Measurements from ENCODE around the gene CPLX1.
A peak's percentile ranks its signal among the peaks of the same experiment; 100 is the strongest.

The CPLX1 gene

DNA sequence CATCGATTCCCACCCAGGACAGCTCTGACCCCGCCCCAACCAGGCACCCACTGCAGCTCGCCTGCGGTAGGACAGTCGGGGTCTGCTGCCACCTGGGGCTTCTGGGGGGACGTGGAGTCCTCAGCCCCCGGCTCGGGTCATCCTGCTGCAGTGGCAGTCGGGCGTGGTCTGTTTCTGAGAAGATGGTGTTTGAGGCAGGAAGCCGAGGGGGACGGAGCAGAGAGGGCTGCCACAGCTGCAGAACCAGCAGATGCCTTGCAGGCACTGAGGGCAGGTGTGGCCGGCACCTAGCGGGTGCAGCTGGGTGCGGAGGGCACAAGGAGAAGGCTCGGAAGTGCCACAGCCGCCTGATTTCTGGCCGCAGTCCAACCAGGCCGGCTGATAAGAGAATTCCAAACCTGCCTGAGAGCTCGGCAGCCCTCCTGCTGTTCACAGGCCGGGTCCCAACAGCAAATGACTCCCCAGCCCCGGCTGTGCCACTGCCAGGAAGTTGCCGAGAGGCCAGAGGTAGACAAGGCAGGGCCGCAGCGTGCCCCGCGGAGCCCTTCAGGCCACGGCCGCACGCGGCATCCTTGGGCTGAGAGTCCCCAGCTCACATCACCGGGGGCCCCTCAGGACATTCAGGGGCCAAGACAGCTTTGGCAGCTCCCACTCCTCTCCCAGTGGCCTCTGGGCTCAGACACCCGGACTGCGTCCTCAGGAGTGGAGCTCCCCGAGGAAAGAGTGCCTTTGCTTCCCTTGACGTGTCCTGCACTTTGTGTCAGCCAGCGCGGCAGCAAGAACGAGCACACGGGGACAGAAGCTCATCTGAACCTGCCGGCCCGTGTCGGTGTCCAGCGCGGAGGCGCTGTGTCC, 9.4 kb upstream of the CPLX1 start:
- no peak for DNase-seq (ENCODE audit: low read depth)
- no peak overlapping the region for H3K4me3 ChIP-seq (ENCODE audit: low read depth, low read length)

DNA sequence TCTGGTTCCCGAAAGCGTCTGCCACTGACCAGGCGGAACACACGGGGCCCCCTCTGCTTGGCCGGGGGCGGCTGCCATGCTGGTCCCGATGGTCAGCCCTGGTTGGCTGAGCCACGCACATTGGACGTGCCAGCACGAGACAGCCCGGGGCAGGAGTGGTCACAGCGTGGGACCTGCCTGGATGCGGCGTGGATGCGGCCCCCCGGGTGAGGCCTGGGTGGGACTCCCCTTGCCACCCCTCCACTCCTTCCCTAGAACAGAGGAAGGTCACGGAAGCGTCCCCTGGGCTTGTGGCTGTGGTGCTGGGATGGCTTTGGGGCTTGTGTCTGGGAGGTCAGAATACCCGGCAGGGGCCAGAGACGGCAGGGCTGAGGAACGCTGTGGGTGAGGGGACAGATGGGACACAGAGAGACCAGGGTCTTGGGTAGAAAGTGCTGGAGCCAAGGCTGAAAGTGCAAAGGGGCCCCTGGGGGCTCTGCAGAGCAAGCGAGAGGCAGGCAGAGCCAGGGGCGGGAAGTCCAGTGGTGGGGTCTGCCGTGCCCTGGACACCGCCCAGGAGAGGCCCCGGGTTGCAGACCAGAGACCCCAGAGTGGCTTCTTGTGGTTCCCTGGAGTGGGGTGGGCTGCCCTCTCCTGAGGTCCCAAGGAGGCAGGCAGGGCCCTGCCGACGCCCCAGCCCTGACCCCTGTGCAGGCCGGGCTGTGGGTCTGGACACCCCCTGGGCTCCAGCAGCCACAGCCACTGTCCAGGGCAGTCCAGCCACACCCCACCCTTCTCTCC, 8.6 kb upstream of the CPLX1 start:
- no peak for DNase-seq (ENCODE audit: low read depth)
- H3K4me3 ChIP-seq (ENCODE audit: low read depth, low read length): no peak overlapping the region

DNA sequence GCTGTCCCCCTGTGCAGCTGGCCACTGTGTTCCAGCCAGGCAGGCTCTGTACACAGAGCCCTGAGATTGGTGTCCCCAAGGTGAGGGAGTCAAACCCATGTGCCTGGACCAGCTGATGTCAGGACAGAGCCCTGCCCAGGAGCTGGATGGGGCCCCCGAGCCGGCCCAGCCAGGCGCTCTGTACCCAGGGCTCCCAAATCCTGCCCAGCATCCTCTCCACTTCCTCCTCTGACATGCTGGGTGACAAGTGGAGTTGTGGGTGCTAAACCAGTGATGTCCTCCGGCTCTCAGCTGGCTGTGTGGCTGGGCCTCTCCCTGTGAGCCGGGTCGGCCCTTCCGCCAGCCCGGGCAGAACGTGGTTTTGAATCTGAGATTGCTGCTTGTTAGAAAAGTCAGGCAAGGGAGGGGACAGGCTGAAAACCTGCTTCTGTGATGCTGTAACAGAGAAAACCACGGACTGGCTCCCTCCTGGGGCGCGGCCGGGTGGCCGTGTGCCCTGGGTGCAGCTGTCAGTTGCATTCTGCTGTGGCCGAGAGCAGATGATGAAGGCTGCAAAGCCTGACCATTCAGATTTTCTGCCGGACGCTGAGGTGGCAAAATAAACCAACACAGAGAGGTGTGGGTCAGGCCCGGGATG, 7.9 kb upstream of the CPLX1 start:
- no peak overlapping the region for H3K4me3 ChIP-seq (ENCODE audit: low read depth, low read length)
- DNase-seq (ENCODE audit: low read depth): no peak

DNA sequence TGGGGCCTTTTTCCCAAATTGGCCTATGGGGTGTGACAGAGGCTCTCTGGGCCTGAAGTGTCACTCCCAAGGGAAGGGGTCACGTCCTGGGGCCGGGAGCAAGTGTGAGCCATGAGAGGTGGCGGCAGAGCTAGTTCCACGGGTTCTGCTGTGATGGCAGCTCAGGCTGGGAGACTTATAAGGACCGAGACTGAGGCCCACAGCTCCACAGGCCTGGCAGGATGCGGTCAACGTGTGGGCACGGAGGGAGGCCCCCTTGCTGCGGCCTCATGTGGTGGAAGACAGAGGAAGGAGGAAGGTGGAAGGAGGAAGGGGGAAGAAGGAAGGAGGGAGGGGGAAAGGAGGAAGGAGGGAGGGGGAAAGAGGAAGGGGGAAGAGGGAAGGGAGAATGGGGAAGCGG, 7.2 kb upstream of the CPLX1 start:
- no peak overlapping the region for H3K4me3 ChIP-seq (ENCODE audit: low read depth, low read length)
- no peak for DNase-seq (ENCODE audit: low read depth)

DNA sequence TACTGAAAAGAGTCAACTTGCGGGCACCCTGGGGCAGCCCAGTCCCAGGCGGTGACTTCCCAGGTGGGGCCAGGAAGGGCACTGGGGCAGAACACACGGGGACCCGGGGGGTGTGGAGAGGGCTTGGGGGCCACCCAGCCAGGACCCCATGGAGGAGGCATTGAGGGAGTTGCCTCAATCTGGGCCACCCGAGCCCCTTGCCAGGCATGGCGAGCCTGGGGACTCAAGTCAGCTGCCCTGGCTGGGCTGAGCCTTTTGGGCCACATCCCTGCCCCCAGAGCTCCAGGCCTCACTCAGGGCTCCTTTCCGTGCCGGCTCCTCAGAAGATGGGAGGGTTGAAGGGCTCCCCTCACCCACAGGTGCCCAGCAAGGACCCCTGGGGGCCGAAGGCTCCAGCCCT, 6.6 kb upstream of the CPLX1 start:
- H3K4me3 ChIP-seq (ENCODE audit: low read depth, low read length): no peak overlapping the region
- DNase-seq (ENCODE audit: low read depth): no peak

DNA sequence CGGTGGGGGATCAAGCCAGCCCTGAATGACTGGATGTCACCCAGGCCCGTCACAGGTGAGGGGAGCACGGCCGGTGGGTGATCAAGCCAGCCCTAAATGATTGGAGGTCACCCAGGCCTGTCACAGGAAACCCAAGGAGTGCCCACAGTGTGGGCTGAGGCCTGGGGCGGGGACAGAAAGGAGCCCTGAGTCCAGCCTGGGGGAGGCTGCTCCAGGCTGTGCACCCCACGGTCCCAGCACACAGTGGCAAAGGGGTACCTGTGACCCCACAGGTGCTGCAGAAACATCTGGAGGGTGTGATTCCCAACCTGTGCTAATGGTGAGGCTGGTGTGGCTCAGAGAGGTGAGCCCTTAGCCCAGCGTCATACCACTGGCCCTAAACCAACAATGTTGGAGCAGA, 6.2 kb upstream of the CPLX1 start:
- H3K4me3 ChIP-seq (ENCODE audit: low read depth, low read length): no peak overlapping the region
- DNase-seq (ENCODE audit: low read depth): no peak

DNA sequence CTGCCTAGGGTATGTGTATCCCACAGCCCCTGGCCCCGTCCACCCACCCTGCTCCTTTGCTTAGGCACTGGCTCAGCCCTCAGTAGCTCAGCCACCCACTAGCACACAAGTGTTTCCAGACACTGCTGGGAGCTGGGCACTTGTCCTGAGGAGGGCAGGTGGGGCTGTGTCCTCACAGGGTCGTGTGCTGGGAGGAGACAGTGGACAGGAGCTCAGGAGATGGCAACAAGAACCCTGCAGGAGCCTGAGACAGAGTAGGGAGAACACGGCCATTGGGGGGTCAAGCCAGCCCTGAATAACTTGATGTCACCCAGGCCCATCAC, 5.5 kb upstream of the CPLX1 start:
- DNase-seq (ENCODE audit: low read depth): no peak
- H3K4me3 ChIP-seq (ENCODE audit: low read depth, low read length): no peak overlapping the region

DNA sequence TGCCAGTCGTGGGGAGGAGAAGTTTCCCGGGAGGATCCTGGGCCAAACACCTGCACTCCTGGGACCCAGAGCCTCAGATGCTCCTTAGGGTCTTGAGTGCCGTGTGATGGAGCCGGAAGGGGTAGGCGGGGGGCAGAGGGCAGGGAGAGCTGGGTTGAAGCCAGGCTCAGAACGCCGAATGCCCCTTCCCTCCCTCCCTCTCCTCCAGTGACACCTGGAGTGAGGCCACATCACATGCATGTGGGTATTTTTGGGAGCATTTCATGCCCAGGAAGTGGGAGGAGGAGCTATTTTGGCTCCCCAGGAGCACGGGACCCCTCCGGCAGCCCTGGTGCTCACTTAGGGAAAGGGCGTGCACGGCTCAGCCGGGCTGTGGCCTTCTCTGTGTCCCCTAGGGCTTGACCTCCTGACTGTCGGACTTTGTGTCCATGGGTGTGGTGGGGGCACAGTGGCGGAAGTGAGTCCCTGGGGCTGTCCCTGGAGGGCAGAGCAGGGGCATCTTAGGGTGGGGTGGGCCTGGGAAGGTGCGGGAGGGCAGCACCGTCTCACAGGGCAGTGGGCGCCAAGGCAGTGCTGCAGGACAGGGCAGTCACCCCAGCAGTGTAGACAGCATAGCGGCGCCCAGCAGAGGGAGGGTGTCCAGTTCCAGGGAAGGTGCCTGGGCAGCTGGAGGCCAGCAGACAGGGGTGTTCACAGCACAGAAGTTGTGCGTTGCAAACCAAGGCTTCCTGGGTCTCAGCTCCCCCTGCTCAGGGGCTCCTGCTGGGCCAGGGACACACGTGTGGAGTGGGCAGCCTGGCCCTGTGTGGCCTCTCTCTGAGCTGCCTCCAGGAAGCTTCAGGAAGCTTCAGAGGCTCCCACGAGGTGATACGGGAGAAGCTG, 4.9 kb upstream of the CPLX1 start:
- no peak overlapping the region for H3K4me3 ChIP-seq (ENCODE audit: low read depth, low read length)
- no peak for DNase-seq (ENCODE audit: low read depth)

DNA sequence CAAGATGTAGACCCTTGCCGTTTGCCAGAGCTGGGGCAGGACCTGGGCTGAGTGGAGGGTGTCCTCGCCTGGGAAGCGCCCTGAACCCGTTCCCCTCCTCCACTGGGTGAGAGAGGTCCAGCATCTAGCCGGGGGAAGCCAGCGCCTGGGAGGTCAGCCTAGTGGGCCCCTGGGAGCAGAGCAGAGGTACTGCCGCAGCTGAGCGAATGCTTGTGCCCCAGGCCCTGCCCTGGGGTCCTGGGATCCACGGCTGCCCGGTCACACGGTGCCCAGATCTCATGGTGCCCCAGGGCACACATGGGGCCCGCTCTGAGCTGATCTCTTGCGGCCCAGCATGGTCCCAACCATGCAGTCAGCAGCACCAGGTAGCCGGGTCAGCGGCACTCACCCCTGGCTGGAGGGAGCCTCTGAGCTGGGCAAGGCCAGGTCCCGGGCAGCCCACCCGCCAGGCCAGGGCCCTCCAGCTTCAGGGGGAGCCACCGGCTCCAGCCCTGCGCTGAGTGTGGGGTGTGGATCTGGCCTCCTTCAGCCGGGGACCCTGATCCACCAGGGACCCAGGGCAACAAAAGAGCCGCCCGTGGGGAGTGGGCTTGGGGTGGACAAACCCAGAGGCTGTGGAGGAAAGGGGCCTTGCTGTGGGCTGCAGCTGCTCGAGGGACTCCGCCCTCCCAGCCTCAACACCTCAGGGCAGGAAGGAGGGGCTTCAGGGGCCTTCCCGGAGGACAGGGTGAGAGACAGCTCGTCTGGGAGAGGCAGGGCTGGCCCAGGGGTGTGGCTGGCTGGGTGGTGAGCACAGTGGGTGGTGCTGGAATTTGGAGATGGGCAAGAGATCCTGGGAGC, 4.1 kb upstream of the CPLX1 start:
- DNase-seq (ENCODE audit: low read depth): no peak

DNA sequence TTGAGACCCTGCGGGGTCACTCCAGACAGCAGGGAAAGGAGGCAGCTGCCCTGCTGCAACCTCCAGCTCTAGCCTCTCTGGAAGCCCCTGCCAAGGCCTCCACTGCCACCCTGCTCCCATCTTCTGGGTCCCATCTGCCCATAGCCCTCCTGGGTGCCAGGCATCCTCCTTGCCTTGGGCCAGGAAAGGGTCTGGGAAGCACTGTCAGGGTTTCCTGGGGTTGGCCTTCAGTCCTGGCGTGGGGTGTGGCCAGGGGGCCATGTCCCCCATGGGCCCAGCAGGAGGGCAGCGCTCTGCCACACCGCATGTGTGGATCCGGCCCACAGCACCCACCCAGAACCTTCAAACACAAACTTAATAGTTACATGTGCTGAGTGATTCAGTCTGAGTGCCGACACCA, 3.4 kb upstream of the CPLX1 start:
- no peak overlapping the region for H3K4me3 ChIP-seq (ENCODE audit: low read depth, low read length)
- DNase-seq (ENCODE audit: low read depth): no peak

More for the DNA sequence above, 4.1 kb upstream of the CPLX1 start:
- no peak overlapping the region for H3K4me3 ChIP-seq (ENCODE audit: low read depth, low read length)

DNA sequence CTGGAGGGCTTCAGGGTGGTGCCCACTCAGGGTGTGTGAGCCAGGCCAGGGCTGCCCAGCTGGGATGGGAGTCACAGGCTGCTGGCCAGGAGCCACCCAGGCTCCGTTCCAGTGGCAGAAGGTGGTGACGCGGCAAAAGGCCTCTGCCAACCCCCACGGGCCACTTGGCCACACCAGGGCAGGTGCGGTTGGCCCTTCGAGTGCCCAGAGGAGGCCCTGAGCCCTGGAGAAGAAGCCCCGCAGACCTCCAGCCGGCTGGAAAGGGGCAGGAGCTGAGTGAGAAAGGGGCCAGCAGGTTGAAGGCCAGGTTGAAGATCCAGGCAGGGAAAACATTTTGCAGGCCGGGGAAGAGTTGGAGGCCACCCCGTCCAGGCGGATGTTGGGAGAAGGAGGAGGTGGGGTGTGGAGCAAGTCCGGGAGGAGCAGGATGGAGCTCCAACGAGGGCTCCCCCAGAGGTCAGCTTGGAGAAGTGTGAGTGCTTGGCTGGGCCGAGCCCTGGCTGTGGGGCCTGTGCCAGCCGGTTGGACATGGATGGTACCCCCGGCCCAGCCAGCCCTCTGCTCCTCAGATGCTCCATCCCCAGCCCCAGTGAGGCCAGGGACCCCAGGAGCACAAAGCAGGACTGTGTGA, 2.8 kb upstream of the CPLX1 start:
- H3K4me3 ChIP-seq (ENCODE audit: low read depth, low read length): no peak overlapping the region
- DNase-seq (ENCODE audit: low read depth): no peak

DNA sequence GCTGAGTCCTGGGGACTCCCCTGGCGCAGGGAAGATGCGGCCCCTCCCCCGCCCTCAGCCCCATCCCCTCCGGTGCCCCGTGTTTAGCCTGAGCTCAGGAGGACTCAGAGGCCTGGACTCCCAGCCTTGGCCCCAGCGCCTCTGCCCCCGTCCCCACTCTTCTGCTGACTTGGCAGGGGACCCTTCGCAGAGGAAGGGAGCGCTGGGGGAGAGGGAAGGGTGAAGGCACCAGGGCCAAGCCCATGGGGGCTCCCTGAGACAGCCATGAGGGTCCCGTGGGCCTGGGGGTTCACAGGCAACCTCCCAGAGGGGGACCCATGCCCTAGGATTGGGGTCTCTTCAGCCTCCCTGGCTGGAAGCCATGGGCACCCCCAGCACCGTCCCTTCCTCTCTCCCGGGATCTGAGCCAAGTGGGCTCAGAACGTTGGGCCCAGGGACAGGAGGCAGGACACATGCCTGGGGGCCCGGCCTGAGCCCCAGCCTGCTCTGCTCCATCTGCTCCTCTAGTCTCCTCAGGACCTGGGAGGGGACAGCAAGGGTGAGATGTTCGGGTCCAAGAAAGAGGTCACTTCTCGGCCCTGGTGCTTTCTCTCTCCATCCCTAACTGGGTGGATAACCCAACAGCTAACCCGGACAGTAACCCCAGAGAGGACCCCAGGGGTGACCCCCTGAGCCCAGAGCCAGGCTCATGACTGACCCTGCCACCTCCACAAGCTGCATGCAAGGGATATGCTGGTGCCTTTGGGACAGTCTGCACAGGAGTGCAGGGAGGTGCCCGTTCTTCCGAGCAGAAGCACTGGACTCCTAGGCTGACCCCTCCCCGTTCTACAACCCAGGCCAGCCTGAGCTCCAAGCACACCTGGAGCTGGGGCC, 1.5 kb upstream of the CPLX1 start:
- H3K4me3 ChIP-seq (ENCODE audit: low read depth, low read length): no peak overlapping the region
- no peak for DNase-seq (ENCODE audit: low read depth)

DNA sequence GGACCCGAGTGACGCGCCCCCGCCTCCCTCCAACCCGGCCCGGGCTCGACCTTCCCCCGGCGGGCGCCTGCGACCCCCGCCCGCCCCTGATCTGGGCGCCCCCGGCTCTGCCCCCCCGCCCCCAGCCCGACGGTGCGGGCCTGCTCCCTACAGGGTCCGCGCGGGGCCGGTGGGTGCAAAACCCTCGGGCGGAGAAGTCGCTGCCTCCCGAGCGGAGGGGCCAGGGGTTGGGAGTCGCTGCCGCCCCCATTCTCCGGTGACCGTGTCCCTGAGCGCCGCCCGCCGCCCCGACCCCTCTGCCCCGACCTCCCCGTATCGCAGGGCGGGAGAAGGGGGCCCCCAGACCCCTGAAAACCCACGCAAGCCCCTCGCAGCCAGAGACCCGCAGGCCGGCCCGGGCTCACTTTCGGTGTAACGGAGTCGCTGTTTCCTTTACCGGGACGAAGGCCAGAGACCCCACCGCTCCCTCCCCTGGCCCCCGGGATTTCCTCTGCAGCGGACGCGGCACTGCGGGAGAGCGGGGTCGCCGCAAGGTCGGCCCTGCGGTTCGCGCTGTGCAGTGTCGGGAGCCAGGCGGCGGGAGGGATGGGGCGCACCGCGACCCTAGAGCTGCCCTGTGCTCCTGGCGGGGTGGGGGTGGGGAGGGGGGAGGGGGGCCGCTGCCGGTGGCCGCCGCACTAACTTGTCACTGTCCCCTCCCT, 729 bp upstream of the CPLX1 start:
- H3K4me3 ChIP-seq (ENCODE audit: low read depth, low read length): no peak overlapping the region
- no peak for DNase-seq (ENCODE audit: low read depth)

DNA sequence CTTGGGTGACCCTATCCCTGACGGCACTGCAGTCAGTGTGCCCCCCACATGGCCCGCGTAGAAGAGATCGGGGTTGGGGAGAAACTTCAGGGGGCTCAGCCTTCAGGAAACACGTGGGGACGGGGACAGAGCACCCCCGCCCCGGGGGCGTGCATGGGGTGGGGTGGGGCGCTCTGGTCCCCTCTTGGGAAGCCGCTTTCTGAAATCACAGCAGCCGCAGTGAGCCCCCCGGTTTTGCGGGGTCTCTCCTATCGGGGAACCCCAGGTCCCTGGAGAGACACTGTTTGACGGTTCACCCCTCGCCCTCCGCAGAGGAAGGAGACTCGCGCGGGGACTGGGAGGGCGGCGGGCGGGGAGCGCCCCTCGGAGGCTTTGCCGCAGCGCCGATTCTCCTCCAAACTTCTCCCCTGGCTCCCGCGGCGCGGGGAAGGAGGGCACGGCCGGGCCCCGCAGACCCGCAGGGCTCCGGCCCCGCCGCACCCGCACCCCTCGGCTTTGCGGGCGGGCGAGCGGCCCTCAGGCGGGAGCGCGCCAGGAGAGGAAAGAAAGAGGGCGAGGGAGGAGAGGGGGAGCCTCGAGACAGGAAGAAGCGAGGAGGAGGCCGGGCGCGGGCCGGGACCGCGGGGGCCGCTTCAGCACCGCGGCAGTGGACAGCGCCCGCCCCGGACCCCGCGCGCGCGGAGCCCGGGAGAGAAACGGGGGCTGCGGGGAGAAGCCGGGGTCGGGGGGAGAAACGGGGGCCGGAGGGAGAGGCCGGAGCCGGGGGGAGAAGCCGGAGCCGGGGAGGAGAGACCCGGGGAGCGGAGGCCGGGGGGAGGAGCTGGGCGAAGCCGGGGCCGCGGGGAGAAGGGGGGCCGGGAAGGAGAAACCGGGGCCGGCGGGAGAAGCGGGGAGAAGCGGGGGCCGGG, 612 bp downstream of the CPLX1 start:
- DNase-seq (ENCODE audit: low read depth): no peak
- H3K4me3 ChIP-seq (ENCODE audit: low read depth, low read length): peak overlapping the region; percentile 22

DNA sequence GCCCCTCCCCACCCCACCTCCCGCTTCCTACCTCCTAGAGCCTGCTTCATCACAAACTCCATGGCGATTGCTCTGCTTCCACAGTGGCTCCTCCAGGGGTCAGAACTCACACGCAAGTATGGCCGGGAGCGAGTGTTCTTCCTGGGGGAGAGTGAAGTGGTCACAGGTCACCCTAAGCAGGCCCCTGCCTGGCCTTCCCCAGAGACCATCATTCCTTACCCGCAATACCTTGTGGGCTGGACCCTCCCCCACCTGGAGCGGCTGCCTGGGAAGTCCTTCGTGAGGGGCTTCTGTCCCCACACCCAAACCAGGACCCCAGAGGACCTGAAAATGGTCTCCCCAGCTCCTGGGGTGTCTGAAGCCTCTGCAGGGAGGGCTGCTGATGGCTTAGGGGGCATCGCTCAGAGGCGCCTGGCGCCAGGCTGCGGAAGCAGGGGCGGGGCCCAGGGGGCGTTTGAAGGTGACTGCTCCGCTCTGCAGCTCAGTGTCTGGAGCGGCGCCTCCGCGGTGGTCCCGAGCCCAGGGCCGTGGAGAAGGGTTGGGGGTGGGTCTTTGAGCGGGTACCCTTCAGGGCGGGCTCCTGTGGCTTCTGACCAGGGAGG, 1.4 kb downstream of the CPLX1 start:
- H3K4me3 ChIP-seq (ENCODE audit: low read depth, low read length): no peak overlapping the region
- DNase-seq (ENCODE audit: low read depth): no peak
